GM23338 (cell line): ENCODE measurements around the gene LETMD1. TPM values are rescaled to one million over a fixed set of nuclear protein-coding genes. Genes with fewer than 3 reads are reported as not detected.

Experiments used
- ATAC-seq: fragments of 200-7000 bp; cut with Tn5 transposase; 3 replicates; pipeline ENCODE4 v1.9.1; 2020
- DNase-seq: peaks from one replicate; pipeline ENCODE4 v3.0.0-alpha.2; 2015; ENCODE audit warnings: low spot score
- H2AFZ ChIP-seq: fragments of 200-600 bp; sonication (generic); 2 replicates; pipeline ENCODE4 v1.8.0; 2016; ENCODE audit warnings: antibody characterized with exemption, mild to moderate bottlenecking, moderate library complexity
- H3F3A ChIP-seq: fragments of 200-600 bp; sonication (generic); replicated peaks from 2 replicates; pipeline ENCODE4 v1.8.0; 2017; ENCODE audit warnings: antibody characterized with exemption, mixed run types, low read depth
- H3K27ac ChIP-seq: fragments of 200-600 bp; sonication (generic); 2 replicates; pipeline ENCODE4 v1.6.1; 2016; ENCODE audit warnings: low read depth
- H3K27me3 ChIP-seq: fragments of 200-600 bp; sonication (generic); 2 replicates; pipeline ENCODE4 v1.8.0; 2016; ENCODE audit warnings: mild to moderate bottlenecking, mixed run types, moderate library complexity; ENCODE audit not compliant: insufficient read depth
- H3K36me3 ChIP-seq: fragments of 200-600 bp; sonication (generic); 2 replicates; pipeline ENCODE4 v1.8.0; 2016; ENCODE audit warnings: mild to moderate bottlenecking; ENCODE audit not compliant: insufficient read depth
- H3K4me1 ChIP-seq: fragments of 200-600 bp; sonication (generic); 2 replicates; pipeline ENCODE4 v1.8.0; 2016; ENCODE audit warnings: mild to moderate bottlenecking, moderate library complexity; ENCODE audit not compliant: insufficient read depth
- H3K4me2 ChIP-seq: fragments of 200-600 bp; sonication (generic); 2 replicates; pipeline ENCODE4 v1.7.1; 2017; ENCODE audit warnings: mixed run types
- H3K4me3 ChIP-seq: fragments of 200-600 bp; sonication (generic); 2 replicates; pipeline ENCODE4 v1.6.1; 2016; ENCODE audit warnings: mixed run types
- H3K79me2 ChIP-seq: fragments of 200-600 bp; sonication (generic); replicated peaks from 2 replicates; pipeline ENCODE4 v1.8.0; 2017; ENCODE audit warnings: mild to moderate bottlenecking; ENCODE audit not compliant: insufficient read depth
- H3K9me2 ChIP-seq: fragments of 200-600 bp; sonication (generic); 2 replicates; pipeline ENCODE4 v1.8.0; 2017; ENCODE audit not compliant: insufficient read depth
- H4K20me1 ChIP-seq: fragments of 200-600 bp; sonication (generic); replicated peaks from 2 replicates; pipeline ENCODE4 v1.8.0; 2017; ENCODE audit warnings: mild to moderate bottlenecking; ENCODE audit not compliant: insufficient read depth
- H3K27ac Mint-ChIP-seq: 2 replicates; pipeline ENCODE4 v1.8.0; 2020; ENCODE audit warnings: inconsistent platforms, mild to moderate bottlenecking, moderate library complexity, mixed read lengths
- H3K27me3 Mint-ChIP-seq: 3 replicates; pipeline ENCODE4 v1.8.0; 2022; ENCODE audit warnings: low read depth, mild to moderate bottlenecking, moderate library complexity, mixed read lengths, inconsistent platforms; ENCODE audit not compliant: insufficient read depth, poor library complexity
- H3K36me3 Mint-ChIP-seq: 3 replicates; pipeline ENCODE4 v1.8.0; 2021; ENCODE audit warnings: low read depth, mild to moderate bottlenecking, inconsistent platforms, moderate library complexity, mixed read lengths
- H3K4me1 Mint-ChIP-seq: 3 replicates; pipeline ENCODE4 v1.8.0; 2020; ENCODE audit warnings: mild to moderate bottlenecking, inconsistent platforms, mixed read lengths
- H3K4me3 Mint-ChIP-seq: 3 replicates; pipeline ENCODE4 v1.8.0; 2021; ENCODE audit warnings: moderate library complexity, mild to moderate bottlenecking, inconsistent platforms, mixed read lengths
- H3K9me3 Mint-ChIP-seq: 3 replicates; pipeline ENCODE4 v1.8.0; 2020; ENCODE audit warnings: moderate library complexity, mild to moderate bottlenecking, inconsistent platforms, mixed read lengths
- CREB1 ChIP-seq: fragments of 250-450 bp; sonication (Bioruptor Pico); IDR thresholded peaks from 2 replicates; pipeline ENCODE4 v1.5.0; 2020; ENCODE audit warnings: low read depth, mild to moderate bottlenecking, moderate library complexity
- ZNF114 ChIP-seq: fragments of 250-450 bp; sonication (Bioruptor Pico); IDR thresholded peaks from 2 replicates; pipeline ENCODE4 v1.5.0; 2020; ENCODE audit warnings: mild to moderate bottlenecking, moderate library complexity
- ZNF331 ChIP-seq: fragments of 250-450 bp; sonication (Bioruptor Pico); IDR thresholded peaks from 2 replicates; pipeline ENCODE4 v1.5.0; 2020; ENCODE audit warnings: low read depth, mild to moderate bottlenecking, moderate library complexity
- polyA plus RNA-seq: library from polyadenylated mRNA; unstranded; fragments of >200 nt; fragmentation: Nextera tagmentation; extraction: Ambion mirVana; gene quantifications from 2 replicates; pipeline ENCODE4 v1.2.1, GENCODE V29; 2016
- total RNA-seq: library from RNA; depleted of rRNA; stranded (reverse); fragments of >200 nt; shearing (Covaris generic); gene quantifications from 2 replicates; pipeline ENCODE4 v1.2.3, GENCODE V29; 2014
- TF ChIP-seq, protein P1 (sequence below): IDR thresholded peaks from one replicate; pipeline ENCODE4 v1.6.1; 2018; ENCODE audit warnings: antibody characterized with exemption; ENCODE audit not compliant: unreplicated experiment
- TF ChIP-seq, protein P2 (sequence below), 2 experiments: fragments of 200-600 bp in 1 of 2; sonication (generic) in 1 of 2; conservative IDR thresholded peaks; 2 replicates each; pipeline versions ENCODE4 v1.5.1 to v1.6.1; 2016 to 2017; ENCODE audit warnings: antibody characterized with exemption in 2 of 2, low read depth in 2 of 2, mild to moderate bottlenecking in 2 of 2, moderate library complexity in 1 of 2

Gene LETMD1
- total and polyA plus RNA-seq, 2 experiments from 2014 or later: 15.7 to 29.9 TPM

DNA sequence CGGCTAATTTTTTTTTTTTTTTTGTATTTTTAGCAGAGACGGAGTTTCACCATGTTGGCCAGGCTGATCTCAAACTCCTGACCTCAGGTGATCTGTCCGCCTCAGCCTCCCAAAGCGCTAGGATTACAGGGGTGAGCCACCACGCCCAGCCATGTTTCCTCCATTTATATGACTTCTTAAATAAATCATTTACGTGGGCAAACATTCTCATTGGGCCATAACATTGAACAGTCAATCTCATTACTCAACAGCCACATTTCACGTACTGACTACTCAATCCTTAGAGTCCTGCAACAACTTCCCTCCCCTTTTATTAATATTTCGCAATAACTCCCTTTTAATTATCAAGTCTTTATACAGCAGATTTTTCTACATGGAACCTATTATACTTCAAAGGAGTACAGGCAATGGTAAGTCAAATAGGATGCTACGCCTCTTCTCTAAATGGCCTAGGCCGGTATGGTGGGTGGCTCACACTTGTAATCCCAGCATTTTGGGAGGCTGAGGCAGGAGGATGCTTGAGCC, 42.6 kb downstream of the LETMD1 start (continued):
- TF ChIP-seq, protein P1, sequence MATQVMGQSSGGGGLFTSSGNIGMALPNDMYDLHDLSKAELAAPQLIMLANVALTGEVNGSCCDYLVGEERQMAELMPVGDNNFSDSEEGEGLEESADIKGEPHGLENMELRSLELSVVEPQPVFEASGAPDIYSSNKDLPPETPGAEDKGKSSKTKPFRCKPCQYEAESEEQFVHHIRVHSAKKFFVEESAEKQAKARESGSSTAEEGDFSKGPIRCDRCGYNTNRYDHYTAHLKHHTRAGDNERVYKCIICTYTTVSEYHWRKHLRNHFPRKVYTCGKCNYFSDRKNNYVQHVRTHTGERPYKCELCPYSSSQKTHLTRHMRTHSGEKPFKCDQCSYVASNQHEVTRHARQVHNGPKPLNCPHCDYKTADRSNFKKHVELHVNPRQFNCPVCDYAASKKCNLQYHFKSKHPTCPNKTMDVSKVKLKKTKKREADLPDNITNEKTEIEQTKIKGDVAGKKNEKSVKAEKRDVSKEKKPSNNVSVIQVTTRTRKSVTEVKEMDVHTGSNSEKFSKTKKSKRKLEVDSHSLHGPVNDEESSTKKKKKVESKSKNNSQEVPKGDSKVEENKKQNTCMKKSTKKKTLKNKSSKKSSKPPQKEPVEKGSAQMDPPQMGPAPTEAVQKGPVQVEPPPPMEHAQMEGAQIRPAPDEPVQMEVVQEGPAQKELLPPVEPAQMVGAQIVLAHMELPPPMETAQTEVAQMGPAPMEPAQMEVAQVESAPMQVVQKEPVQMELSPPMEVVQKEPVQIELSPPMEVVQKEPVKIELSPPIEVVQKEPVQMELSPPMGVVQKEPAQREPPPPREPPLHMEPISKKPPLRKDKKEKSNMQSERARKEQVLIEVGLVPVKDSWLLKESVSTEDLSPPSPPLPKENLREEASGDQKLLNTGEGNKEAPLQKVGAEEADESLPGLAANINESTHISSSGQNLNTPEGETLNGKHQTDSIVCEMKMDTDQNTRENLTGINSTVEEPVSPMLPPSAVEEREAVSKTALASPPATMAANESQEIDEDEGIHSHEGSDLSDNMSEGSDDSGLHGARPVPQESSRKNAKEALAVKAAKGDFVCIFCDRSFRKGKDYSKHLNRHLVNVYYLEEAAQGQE: no peak

DNA sequence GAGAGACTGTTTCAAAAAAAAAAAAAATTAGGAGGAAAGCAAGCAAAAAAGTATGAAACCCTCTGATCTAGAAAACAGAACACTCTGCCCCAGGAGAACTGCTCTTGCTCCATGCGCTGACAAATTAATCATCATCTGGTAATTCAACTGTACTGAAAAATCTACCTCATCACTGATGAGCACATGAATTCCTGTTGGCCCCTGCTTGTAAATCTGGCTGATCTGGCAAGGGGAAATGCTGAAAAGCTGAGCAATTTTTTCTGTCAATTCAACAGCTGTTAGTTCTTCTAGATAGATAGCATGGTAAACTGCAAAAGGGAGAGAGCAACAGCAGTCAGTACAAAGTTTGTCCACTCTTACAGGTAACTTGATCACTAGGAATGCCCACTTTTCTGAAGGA, 50.5 kb downstream of the LETMD1 start:
- no peak for DNase-seq
- no peaks in the 10 kb centered on the region for H3K27me3 Mint-ChIP-seq
- no peaks in the 10 kb centered on the region for H3K9me3 Mint-ChIP-seq
- no peak overlapping the region for H3K4me2 ChIP-seq
- H3K4me1 Mint-ChIP-seq: no peaks in the 10 kb centered on the region
- no peak overlapping the region for H3K4me3 ChIP-seq
- TF ChIP-seq ZNF114 (CRISPR knock-in tag) (no peak), CREB1 (CRISPR knock-in tag) (no peak), ZNF331 (no peak)
- TF ChIP-seq, protein P2, sequence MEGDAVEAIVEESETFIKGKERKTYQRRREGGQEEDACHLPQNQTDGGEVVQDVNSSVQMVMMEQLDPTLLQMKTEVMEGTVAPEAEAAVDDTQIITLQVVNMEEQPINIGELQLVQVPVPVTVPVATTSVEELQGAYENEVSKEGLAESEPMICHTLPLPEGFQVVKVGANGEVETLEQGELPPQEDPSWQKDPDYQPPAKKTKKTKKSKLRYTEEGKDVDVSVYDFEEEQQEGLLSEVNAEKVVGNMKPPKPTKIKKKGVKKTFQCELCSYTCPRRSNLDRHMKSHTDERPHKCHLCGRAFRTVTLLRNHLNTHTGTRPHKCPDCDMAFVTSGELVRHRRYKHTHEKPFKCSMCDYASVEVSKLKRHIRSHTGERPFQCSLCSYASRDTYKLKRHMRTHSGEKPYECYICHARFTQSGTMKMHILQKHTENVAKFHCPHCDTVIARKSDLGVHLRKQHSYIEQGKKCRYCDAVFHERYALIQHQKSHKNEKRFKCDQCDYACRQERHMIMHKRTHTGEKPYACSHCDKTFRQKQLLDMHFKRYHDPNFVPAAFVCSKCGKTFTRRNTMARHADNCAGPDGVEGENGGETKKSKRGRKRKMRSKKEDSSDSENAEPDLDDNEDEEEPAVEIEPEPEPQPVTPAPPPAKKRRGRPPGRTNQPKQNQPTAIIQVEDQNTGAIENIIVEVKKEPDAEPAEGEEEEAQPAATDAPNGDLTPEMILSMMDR (conservative IDR thresholded peaks at IDR 0.05; ENCODE audit: low read depth in 2 of 2): no peak
- TF ChIP-seq, protein P1: no peak
- H4K20me1 ChIP-seq: peaks cover 5% of the 10 kb centered on the region
- ATAC-seq: no peak
- H3K27me3 ChIP-seq: no peaks in the 10 kb centered on the region
- H3K4me1 ChIP-seq: no peaks in the 10 kb centered on the region
- H3K4me3 Mint-ChIP-seq: no peak overlapping the region
- no peak overlapping the region for H3K27ac ChIP-seq
- H3K36me3 ChIP-seq: peaks cover 45% of the 10 kb centered on the region
- no peak overlapping the region for H3K27ac Mint-ChIP-seq
- H3K79me2 ChIP-seq: no peaks in the 10 kb centered on the region
- no peaks in the 10 kb centered on the region for H3K9me2 ChIP-seq
- no peak overlapping the region for H2AFZ ChIP-seq
- no peaks in the 10 kb centered on the region for H3F3A ChIP-seq
- peaks cover 71% of the 10 kb centered on the region for H3K36me3 Mint-ChIP-seq
